ENCODE results near the gene LYSET.
A peak's percentile ranks its signal among the peaks of the same experiment; 100 is the strongest.
"Not testable (repeated sequence)": the region's sequence is repeated elsewhere in the genome, so short reads cannot be mapped to it uniquely, and the experiment has no call there.

The LYSET gene

GRCh38 chr14:93158349-93158748, 26.8 kb upstream of the LYSET start:
- H3K4me3 ChIP-seq (ENCODE audit: insufficient read depth in 1 of 2, low read depth in 1 of 2, low read length in 2 of 2); H3K79me1 ChIP-seq (replicated peaks; ENCODE audit: low read length, poor library complexity, severe bottlenecking); H2AFZ ChIP-seq (ENCODE audit: low read depth, low read length); H3K27ac ChIP-seq (ENCODE audit: low read length, poor library complexity, severe bottlenecking); H2BK5ac ChIP-seq (ENCODE audit: low read depth, low read length, poor library complexity, severe bottlenecking); H3K4me1 ChIP-seq (ENCODE audit: control insufficient read depth, insufficient read depth, low read depth, low read length); H3K14ac ChIP-seq (ENCODE audit: low read length in 2 of 2); H3K9me3 ChIP-seq (ENCODE audit: control insufficient read depth, low read length); H2BK15ac ChIP-seq (ENCODE audit: low read depth, poor library complexity, severe bottlenecking); H3K9ac ChIP-seq (ENCODE audit: low read length); H2BK120ac ChIP-seq (ENCODE audit: low read depth, low read length); H3K4ac ChIP-seq (ENCODE audit: low read depth in 1 of 2, low read length in 2 of 2); H4K91ac ChIP-seq (ENCODE audit: low read length); H4K8ac ChIP-seq (ENCODE audit: low read length); H2BK12ac ChIP-seq (ENCODE audit: low read length in 2 of 2); H3K27me3 ChIP-seq (ENCODE audit: control insufficient read depth in 1 of 2, insufficient read depth in 1 of 2, low read length in 2 of 2); H3K36me3 ChIP-seq (ENCODE audit: control insufficient read depth in 1 of 2, insufficient read depth in 2 of 2, low read depth in 1 of 2, low read length in 2 of 2); H3K18ac ChIP-seq (ENCODE audit: low read depth in 1 of 2, low read length in 2 of 2); H3K23ac ChIP-seq (ENCODE audit: low read length in 2 of 2); H2AK5ac ChIP-seq (ENCODE audit: low read length, severe bottlenecking); DNase-seq; H3K4me2 ChIP-seq (ENCODE audit: low read length, poor library complexity, severe bottlenecking): not testable (repeated sequence)
- 100% methylated on average over 3 of the region's 7 CpGs for WGBS

GRCh38 chr14:93159625-93160352, 25.3 kb upstream of the LYSET start:
- H3K4me2 ChIP-seq (ENCODE audit: low read length, poor library complexity, severe bottlenecking); H3K4me1 ChIP-seq (ENCODE audit: control insufficient read depth, insufficient read depth, low read depth, low read length); H2AFZ ChIP-seq (ENCODE audit: low read depth, low read length); H3K18ac ChIP-seq (ENCODE audit: low read depth in 1 of 2, low read length in 2 of 2); DNase-seq; H3K36me3 ChIP-seq (ENCODE audit: control insufficient read depth in 1 of 2, insufficient read depth in 2 of 2, low read depth in 1 of 2, low read length in 2 of 2); H4K91ac ChIP-seq (ENCODE audit: low read length); H3K79me1 ChIP-seq (replicated peaks; ENCODE audit: low read length, poor library complexity, severe bottlenecking); H3K23ac ChIP-seq (ENCODE audit: low read length in 2 of 2); H3K14ac ChIP-seq (ENCODE audit: low read length in 2 of 2); H2BK12ac ChIP-seq (ENCODE audit: low read length in 2 of 2); H2BK120ac ChIP-seq (ENCODE audit: low read depth, low read length); H2BK5ac ChIP-seq (ENCODE audit: low read depth, low read length, poor library complexity, severe bottlenecking); H3K27ac ChIP-seq (ENCODE audit: low read length, poor library complexity, severe bottlenecking); H3K9ac ChIP-seq (ENCODE audit: low read length); H2AK5ac ChIP-seq (ENCODE audit: low read length, severe bottlenecking); H3K9me3 ChIP-seq (ENCODE audit: control insufficient read depth, low read length); H2BK15ac ChIP-seq (ENCODE audit: low read depth, poor library complexity, severe bottlenecking); H3K4me3 ChIP-seq (ENCODE audit: insufficient read depth in 1 of 2, low read depth in 1 of 2, low read length in 2 of 2); H4K8ac ChIP-seq (ENCODE audit: low read length); H3K27me3 ChIP-seq (ENCODE audit: control insufficient read depth in 1 of 2, insufficient read depth in 1 of 2, low read length in 2 of 2); H3K4ac ChIP-seq (ENCODE audit: low read depth in 1 of 2, low read length in 2 of 2): not testable (repeated sequence)
- WGBS = 77% methylated on average over 3 of the region's 5 CpGs

- no peak overlapping the region for H3K18ac ChIP-seq (ENCODE audit: low read depth in 1 of 2, low read length in 2 of 2)
- no peak overlapping the region for H2BK12ac ChIP-seq (ENCODE audit: low read length in 2 of 2)
- no peak overlapping the region for H3K27ac ChIP-seq (ENCODE audit: low read length, poor library complexity, severe bottlenecking)
- H3K4me1 ChIP-seq (ENCODE audit: control insufficient read depth, insufficient read depth, low read depth, low read length) = peaks cover 3% of the 10 kb centered on the region
- no peaks in the 10 kb centered on the region for H3K36me3 ChIP-seq (ENCODE audit: control insufficient read depth in 1 of 2, insufficient read depth in 2 of 2, low read depth in 1 of 2, low read length in 2 of 2)
- no peak overlapping the region for H2BK5ac ChIP-seq (ENCODE audit: low read depth, low read length, poor library complexity, severe bottlenecking)
- H3K4ac ChIP-seq (ENCODE audit: low read depth in 1 of 2, low read length in 2 of 2) = no peak overlapping the region
- peak overlapping the region; percentile 43 for H2AK5ac ChIP-seq (ENCODE audit: low read length, severe bottlenecking)
- WGBS = 55% methylated on average over 3 of the region's 4 CpGs
- H3K4me2 ChIP-seq (ENCODE audit: low read length, poor library complexity, severe bottlenecking) = no peak overlapping the region
- H3K9me3 ChIP-seq (ENCODE audit: control insufficient read depth, low read length) = no peaks in the 10 kb centered on the region
- H2BK120ac ChIP-seq (ENCODE audit: low read depth, low read length) = no peak overlapping the region
- H4K8ac ChIP-seq (ENCODE audit: low read length) = no peak overlapping the region
- no peak overlapping the region for H3K14ac ChIP-seq (ENCODE audit: low read length in 2 of 2)
- H3K27me3 ChIP-seq (ENCODE audit: control insufficient read depth in 1 of 2, insufficient read depth in 1 of 2, low read length in 2 of 2) = no peaks in the 10 kb centered on the region
- H3K79me1 ChIP-seq (replicated peaks; ENCODE audit: low read length, poor library complexity, severe bottlenecking) = no peaks in the 10 kb centered on the region
- H2BK15ac ChIP-seq (ENCODE audit: low read depth, poor library complexity, severe bottlenecking) = no peak overlapping the region
- no peak for DNase-seq
- no peak overlapping the region for H4K91ac ChIP-seq (ENCODE audit: low read length)
- H3K4me3 ChIP-seq (ENCODE audit: insufficient read depth in 1 of 2, low read depth in 1 of 2, low read length in 2 of 2) = no peak overlapping the region
- H3K23ac ChIP-seq (ENCODE audit: low read length in 2 of 2) = no peak overlapping the region
- H3K9ac ChIP-seq (ENCODE audit: low read length) = no peak overlapping the region
- no peak overlapping the region for H2AFZ ChIP-seq (ENCODE audit: low read depth, low read length)
Measured at GRCh38 chr14:93160353-93160801, 24.7 kb upstream of the LYSET start.

GRCh38 chr14:93161411-93161940, 23.6 kb upstream of the LYSET start:
- Histone ChIP-seq H3K27me3 (ENCODE audit: control insufficient read depth in 1 of 2, insufficient read depth in 1 of 2, low read length in 2 of 2) (no peaks in the 10 kb centered on the region), H2BK120ac (ENCODE audit: low read depth, low read length) (no peak overlapping the region), H3K27ac (ENCODE audit: low read length, poor library complexity, severe bottlenecking) (no peak overlapping the region), H4K91ac (ENCODE audit: low read length) (no peak overlapping the region), H3K4me3 (ENCODE audit: insufficient read depth in 1 of 2, low read depth in 1 of 2, low read length in 2 of 2) (no peak overlapping the region), H2BK15ac (ENCODE audit: low read depth, poor library complexity, severe bottlenecking) (no peak overlapping the region), H3K9ac (ENCODE audit: low read length) (no peak overlapping the region), H4K8ac (ENCODE audit: low read length) (no peak overlapping the region), H3K79me1 (replicated peaks; ENCODE audit: low read length, poor library complexity, severe bottlenecking) (no peaks in the 10 kb centered on the region), H2BK5ac (ENCODE audit: low read depth, low read length, poor library complexity, severe bottlenecking) (no peak overlapping the region), H3K4me1 (ENCODE audit: control insufficient read depth, insufficient read depth, low read depth, low read length) (peaks cover 9% of the 10 kb centered on the region), H3K9me3 (ENCODE audit: control insufficient read depth, low read length) (no peaks in the 10 kb centered on the region), H3K4me2 (ENCODE audit: low read length, poor library complexity, severe bottlenecking) (no peak overlapping the region), H2BK12ac (ENCODE audit: low read length in 2 of 2) (no peak overlapping the region), H3K14ac (ENCODE audit: low read length in 2 of 2) (no peak overlapping the region), H3K23ac (ENCODE audit: low read length in 2 of 2) (no peak overlapping the region), H3K4ac (ENCODE audit: low read depth in 1 of 2, low read length in 2 of 2) (no peak overlapping the region), H2AK5ac (ENCODE audit: low read length, severe bottlenecking) (no peak overlapping the region), H3K36me3 (ENCODE audit: control insufficient read depth in 1 of 2, insufficient read depth in 2 of 2, low read depth in 1 of 2, low read length in 2 of 2) (no peaks in the 10 kb centered on the region), H2AFZ (ENCODE audit: low read depth, low read length) (no peak overlapping the region), H3K18ac (ENCODE audit: low read depth in 1 of 2, low read length in 2 of 2) (no peak overlapping the region)
- DNase-seq = no peak
- WGBS = 62% methylated on average over 4 of the region's 4 CpGs

Measured in mesenchymal stem cell (in vitro differentiated cells and primary cell).